ENCODE measurements around the gene BLTP1. TPM values are rescaled to one million over a fixed set of nuclear protein-coding genes. Genes with fewer than 3 reads are reported as not detected.

The BLTP1 gene
- total and polyA plus RNA-seq, 2 experiments from 2014 or later = 12.9 to 62.5 TPM

- Mint-ChIP-seq H3K27ac (no peak overlapping the region), H3K4me1 (no peaks in the 10 kb centered on the region), H3K9me3 (no peaks in the 10 kb centered on the region), H3K36me3 (ENCODE audit: low read depth) (no peaks in the 10 kb centered on the region), H3K4me3 (no peak overlapping the region), H3K27me3 (ENCODE audit: insufficient read depth, low read depth, poor library complexity) (no peaks in the 10 kb centered on the region)
- DNase-seq (ENCODE audit: low spot score) = no peak
- no peak overlapping the region for H3K4me3 ChIP-seq
- no peaks in the 10 kb centered on the region for H3K9me2 ChIP-seq (ENCODE audit: insufficient read depth)
- no peak overlapping the region for H2AFZ ChIP-seq
- no peaks in the 10 kb centered on the region for H3F3A ChIP-seq (replicated peaks; ENCODE audit: low read depth)
- H3K4me1 ChIP-seq (ENCODE audit: insufficient read depth) = no peaks in the 10 kb centered on the region
- TF ChIP-seq ZNF462 (CRISPR knock-in tag; IDR thresholded peaks at IDR 0.05) = no peak
- no peak for TF ChIP-seq ZNF114 (CRISPR knock-in tag; IDR thresholded peaks at IDR 0.05)
- no peak for TF ChIP-seq STAT1 (IDR thresholded peaks at IDR 0.05; ENCODE audit: unreplicated experiment)
- no peak for TF ChIP-seq EZH2 (IDR thresholded peaks at IDR 0.05; ENCODE audit: low read depth, unreplicated experiment)
- no peak for TF ChIP-seq NANOG (IDR thresholded peaks at IDR 0.05; ENCODE audit: borderline replicate concordance)
- no peak for TF ChIP-seq CTCF (conservative IDR thresholded peaks at IDR 0.05; ENCODE audit: low read depth in 2 of 2)
- no peak for TF ChIP-seq JUNB (IDR thresholded peaks at IDR 0.05; ENCODE audit: unreplicated experiment)
- TF ChIP-seq EZH2phosphoT487 (IDR thresholded peaks at IDR 0.05; ENCODE audit: unreplicated experiment) = no peak
- no peak for TF ChIP-seq ETS1 (IDR thresholded peaks at IDR 0.05)
- no peak for TF ChIP-seq REST (IDR thresholded peaks at IDR 0.05; ENCODE audit: unreplicated experiment)
- TF ChIP-seq POLR2AphosphoS5 (IDR thresholded peaks at IDR 0.05; ENCODE audit: low read depth) = no peak
- TF ChIP-seq CREB1 (CRISPR knock-in tag; IDR thresholded peaks at IDR 0.05; ENCODE audit: low read depth) = no peak
- TF ChIP-seq ZNF331 (CRISPR knock-in tag; IDR thresholded peaks at IDR 0.05; ENCODE audit: low read depth) = no peak
- no peaks in the 10 kb centered on the region for H3K27me3 ChIP-seq (ENCODE audit: insufficient read depth)
- no peak for ATAC-seq
- H3K4me2 ChIP-seq = no peak overlapping the region
- no peaks in the 10 kb centered on the region for H3K36me3 ChIP-seq (ENCODE audit: insufficient read depth)
- no peaks in the 10 kb centered on the region for H3K79me2 ChIP-seq (replicated peaks; ENCODE audit: insufficient read depth)
- no peak overlapping the region for H3K27ac ChIP-seq (ENCODE audit: low read depth)
- no peaks in the 10 kb centered on the region for H4K20me1 ChIP-seq (replicated peaks; ENCODE audit: insufficient read depth)
Observed at GRCh38 chr4:122129061-122129460, 23.1 kb upstream of the BLTP1 start.
